ENCODE results near the gene CLDN34.

The CLDN34 gene

DNA sequence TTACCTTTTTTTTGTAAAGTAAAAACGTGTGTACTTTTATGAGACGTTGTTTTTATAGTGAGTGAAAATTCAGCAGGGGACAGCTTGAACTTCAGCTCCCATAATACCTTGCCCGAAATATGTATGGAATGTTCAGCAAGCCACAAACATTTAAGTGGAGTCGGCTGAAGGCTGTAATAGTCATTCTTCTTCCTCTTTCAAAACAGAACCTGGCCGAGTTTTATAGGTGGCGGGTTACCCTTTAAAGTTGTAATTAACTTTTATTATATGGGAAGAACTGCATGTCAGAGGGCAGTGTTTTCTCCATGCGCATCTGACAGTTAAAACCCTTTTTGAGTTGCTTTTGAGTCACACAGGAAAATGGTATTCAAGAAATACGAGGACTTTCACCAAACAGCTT lies 50.7 kb downstream of the CLDN34 start:
- DNase-seq = no peak

All from stimulated activated CD4-positive, alpha-beta T cell treated with anti-CD3 and anti-CD28 coated beads, Interleukin-2, amount 100 ng/mL, for 24 hours (primary cell).